Astrocyte of the cerebellum (primary cell): ENCODE measurements around the gene KLHL40.

ENCODE experiments used
- DNase-seq: peaks from one replicate; pipeline ENCODE4 v3.0.0-alpha.2; 2011; ENCODE audit warnings: low read depth
- H3K4me3 ChIP-seq: 2 replicates; pipeline ENCODE4 v1.5.1; 2011; ENCODE audit warnings: mild to moderate bottlenecking, low read depth, low read length, moderate library complexity
- CTCF ChIP-seq: IDR thresholded peaks from 2 replicates; pipeline ENCODE4 v1.5.1; 2012; ENCODE audit warnings: low read length, low read depth, moderate library complexity, mild to moderate bottlenecking; ENCODE audit errors: missing control alignments
- in situ Hi-C: cut with HindIII; loops from 2 replicates; pipeline ENCODE4 v1.10.0; 2017; ENCODE audit warnings: low sequenced_read_pairs

KLHL40 gene

GRCh38 chr3:42708611-42709151 is 23.3 kb downstream of the KLHL40 start:
- H3K4me3 ChIP-seq = no peak overlapping the region
- DNase-seq = no peak
- TF ChIP-seq CTCF = no peak
- in situ Hi-C loops = no loop called here

GRCh38 chr3:42709621-42710020 is 24.3 kb downstream of the KLHL40 start:
- in situ Hi-C loops = no loop called here
- no peak for DNase-seq
- TF ChIP-seq CTCF = no peak
- H3K4me3 ChIP-seq = no peak overlapping the region

- TF ChIP-seq CTCF = no peak
- DNase-seq = no peak
- in situ Hi-C loops = no loop called here
- no peak overlapping the region for H3K4me3 ChIP-seq
Measured at GRCh38 chr3:42710323-42711021, 25.1 kb downstream of the KLHL40 start.

- DNase-seq = no peak
- no peak for TF ChIP-seq CTCF
- in situ Hi-C loops = no loop called here
- H3K4me3 ChIP-seq = no peak overlapping the region
Measured at GRCh38 chr3:42711491-42712343, 26.4 kb downstream of the KLHL40 start.

GRCh38 chr3:42712344-42712648 is 27.0 kb downstream of the KLHL40 start:
- no peak for TF ChIP-seq CTCF
- no peak overlapping the region for H3K4me3 ChIP-seq
- in situ Hi-C loops = no loop called here
- DNase-seq = no peak

GRCh38 chr3:42712688-42713372 is 27.5 kb downstream of the KLHL40 start:
- no peak for TF ChIP-seq CTCF
- DNase-seq = no peak
- in situ Hi-C loops = no loop called here
- H3K4me3 ChIP-seq = no peak overlapping the region
